HepG2 (cell line): ENCODE measurements around the gene RAB2B. TPM values are rescaled to one million over a fixed set of nuclear protein-coding genes. Genes with fewer than 3 reads are reported as not detected.

ENCODE experiments used
- ATM ChIP-seq: fragments of 450-650 bp; IDR thresholded peaks from 2 replicates; pipeline ENCODE4 v1.7.1; 2017; ENCODE audit warnings: mild to moderate bottlenecking, borderline replicate concordance
- CBX5 ChIP-seq: sonication (generic); formaldehyde crosslinking; IDR thresholded peaks from 2 replicates; pipeline ENCODE4 v1.4.0; 2020; ENCODE audit warnings: missing genetic modification reagents, borderline replicate concordance
- E2F1 ChIP-seq: sonication (generic); formaldehyde crosslinking; IDR thresholded peaks from 2 replicates; pipeline ENCODE4 v1.5.0; 2020; ENCODE audit warnings: missing genetic modification reagents
- HNRNPUL1 ChIP-seq: fragments of 200-400 bp; formaldehyde crosslinking; IDR thresholded peaks from 2 replicates; pipeline ENCODE4 v1.6.1; 2017; ENCODE audit warnings: low read depth, mild to moderate bottlenecking, low read length, moderate library complexity
- JUND ChIP-seq: sonication (generic); formaldehyde crosslinking; IDR thresholded peaks from 2 replicates; pipeline ENCODE4 v1.8.0; 2022; ENCODE audit warnings: mild to moderate bottlenecking, missing genetic modification reagents
- KLF9 ChIP-seq: IDR thresholded peaks from 2 replicates; pipeline ENCODE4 v1.6.1; 2016; ENCODE audit warnings: low read depth
- MLXIP ChIP-seq: sonication (generic); formaldehyde crosslinking; IDR thresholded peaks from 2 replicates; pipeline ENCODE4 v1.9.0; 2021; ENCODE audit warnings: missing genetic modification reagents, borderline replicate concordance
- NFYB ChIP-seq: sonication (generic); formaldehyde crosslinking; IDR thresholded peaks from 2 replicates; pipeline ENCODE4 v1.4.0; 2020; ENCODE audit warnings: missing genetic modification reagents
- SNAPC4 ChIP-seq: sonication (generic); formaldehyde crosslinking; IDR thresholded peaks from 2 replicates; pipeline ENCODE4 v1.4.0; 2020; ENCODE audit warnings: mild to moderate bottlenecking, missing genetic modification reagents
- TRIM22 ChIP-seq: fragments of 450-650 bp; IDR thresholded peaks from 2 replicates; pipeline ENCODE4 v1.6.1; 2017
- U2AF2 ChIP-seq: fragments of 200-400 bp; formaldehyde crosslinking; IDR thresholded peaks from 2 replicates; pipeline ENCODE4 v1.6.1; 2017; ENCODE audit warnings: low read depth, mild to moderate bottlenecking, low read length
- WIZ ChIP-seq: sonication (generic); formaldehyde crosslinking; IDR thresholded peaks from 2 replicates; pipeline ENCODE4 v1.5.1; 2020; ENCODE audit warnings: mild to moderate bottlenecking, missing genetic modification reagents
- ZMYM4 ChIP-seq: sonication (generic); formaldehyde crosslinking; IDR thresholded peaks from 2 replicates; pipeline ENCODE4 v1.8.1; 2023; ENCODE audit warnings: mild to moderate bottlenecking, missing genetic modification reagents
- ZNF101 ChIP-seq: sonication (generic); formaldehyde crosslinking; IDR thresholded peaks from 2 replicates; pipeline ENCODE4 v1.4.0; 2020; ENCODE audit warnings: mild to moderate bottlenecking, low read depth, missing genetic modification reagents, borderline replicate concordance
- ZNF557 ChIP-seq: sonication (generic); formaldehyde crosslinking; IDR thresholded peaks from 2 replicates; pipeline ENCODE4 v1.4.0; 2020; ENCODE audit warnings: missing genetic modification reagents
- ZNF615 ChIP-seq: sonication (generic); formaldehyde crosslinking; IDR thresholded peaks from 2 replicates; pipeline ENCODE4 v1.5.0; 2020; ENCODE audit warnings: mild to moderate bottlenecking, missing genetic modification reagents, borderline replicate concordance
- ZNF784 ChIP-seq: sonication (generic); formaldehyde crosslinking; IDR thresholded peaks from 2 replicates; pipeline ENCODE4 v1.5.1; 2020; ENCODE audit warnings: missing genetic modification reagents, mild to moderate bottlenecking, borderline replicate concordance
- polyA plus RNA-seq, 8 experiments: library from polyadenylated mRNA; depleted of rRNA in 3 of 8; stranded (reverse) in 7 of 8; unstranded in 1 of 8; fragments of >200 nt; fragmentation: Illumina TruSeq in 4 of 8; extraction: Trizol in 4 of 8; gene quantifications; 2 replicates each; pipeline versions ENCODE4 v1.2.1 to v1.2.3, GENCODE V29; 2011 to 2016; ENCODE audit warnings: low read depth in 4 of 8, missing spikeins in 1 of 8, mixed read lengths in 1 of 8; ENCODE audit not compliant: insufficient read depth in 1 of 8
- total RNA-seq, 5 experiments: library from RNA; depleted of rRNA; stranded (reverse); fragments of >200 nt; fragmentation: Illumina TruSeq; extraction: Trizol; gene quantifications; 2 replicates each; pipeline ENCODE4 v1.2.3, GENCODE V29; 2016; ENCODE audit warnings: low read depth in 1 of 5

Gene RAB2B
- total and polyA plus RNA-seq, 2 of the 13 experiments (the other 11 are each of a cell fraction or from before 2014, with no cell fraction given), result 36.0 to 60.6 TPM

GRCh38 chr14:21437063-21437901 lies 39.5 kb downstream of the RAB2B start (continued):
- TF ChIP-seq HNRNPUL1, result no peak
- peak; percentile 100 for TF ChIP-seq NFYB (CRISPR knock-in tag)
- TF ChIP-seq ZNF784, result peak; percentile 53; the same call in 1 of the 2 replicates
- TF ChIP-seq WIZ (CRISPR knock-in tag), result no peak
- TF ChIP-seq U2AF2, result peak; percentile 68; the same call in 1 of the 2 replicates
- TF ChIP-seq ZNF615, result no peak; the same call in 1 of the 2 replicates
- peak; percentile 39; the same call in 1 of the 2 replicates for TF ChIP-seq MLXIP (CRISPR knock-in tag)
- peak; percentile 52; the same call in 1 of the 2 replicates for TF ChIP-seq ZNF557 (CRISPR knock-in tag)
- TF ChIP-seq KLF9 (CRISPR knock-in tag), result peak; percentile 86
- peak; percentile 92; the same call in 1 of the 2 replicates for TF ChIP-seq SNAPC4 (CRISPR knock-in tag)
- TF ChIP-seq CBX5 (CRISPR knock-in tag), result peak; percentile 87; the same call in 1 of the 2 replicates
- TF ChIP-seq TRIM22, result no peak
- peak; percentile 87 for TF ChIP-seq ZMYM4 (CRISPR knock-in tag)
- TF ChIP-seq ZNF101 (CRISPR knock-in tag), result no peak
- peak; percentile 28; the same call in 1 of the 2 replicates for TF ChIP-seq E2F1 (CRISPR knock-in tag)
- 0 out of 2 replicates have a peak, but pooled peaks have one; percentile 24 for TF ChIP-seq JUND
- no peak for TF ChIP-seq ATM
